ENCODE results near the gene PTPN4. TPM values are rescaled to one million over a fixed set of nuclear protein-coding genes. Genes with fewer than 3 reads are reported as not detected.

PTPN4 gene
- total and polyA plus RNA-seq, 2 of the 8 experiments (the other 6 are each of a cell fraction or from before 2014, with no cell fraction given), result 28.5 to 105 TPM

DNA sequence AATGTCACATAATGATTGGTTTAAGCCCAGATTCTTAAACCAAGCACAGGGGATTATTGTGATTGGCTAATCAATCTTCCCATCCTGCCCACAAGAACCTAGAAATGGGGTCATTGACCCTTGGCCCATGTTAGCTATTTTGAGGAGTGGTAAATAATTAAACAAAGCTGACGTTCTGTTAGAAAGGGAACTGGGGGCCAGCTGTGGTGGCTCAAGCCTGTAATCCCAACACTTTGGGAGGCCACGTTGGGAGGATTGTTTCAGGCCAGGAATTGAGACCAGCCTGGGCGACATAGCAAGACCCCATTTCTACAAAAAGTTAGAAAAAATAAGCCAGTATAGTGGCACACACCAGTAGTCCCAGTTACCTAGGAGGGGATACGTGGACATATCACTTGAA is 37.8 kb upstream of the PTPN4 start:
- Histone ChIP-seq H3K23ac (ENCODE audit: insufficient read length) (no peak overlapping the region), H3K27ac (ENCODE audit: low read depth, low read length) (no peak overlapping the region), H2BK12ac (ENCODE audit: low read depth, low read length) (no peak overlapping the region), H3K36me3 (ENCODE audit: control insufficient read depth in 2 of 4, insufficient read depth in 4 of 4, low read length in 3 of 4) (no peaks in the 10 kb centered on the region), H3K4me1 (replicated peaks in 1 of 4; ENCODE audit: control insufficient read depth in 3 of 4, insufficient read depth in 4 of 4, low read length in 3 of 4) (peaks cover 0 to 6% (median 1%) of the 10 kb centered on the region in 4 experiments; a peak in 2 of 7 replicates), H2BK15ac (ENCODE audit: low read length) (no peak overlapping the region), H2AFZ (ENCODE audit: low read length) (no peak overlapping the region), H3K4me2 (ENCODE audit: insufficient read depth in 1 of 2, low read depth in 2 of 2, low read length in 2 of 2) (no peak overlapping the region), H4K8ac (ENCODE audit: extremely low read depth, insufficient read depth, low read length) (no peak overlapping the region), H2AK5ac (ENCODE audit: low read depth, low read length) (no peak overlapping the region), H4K5ac (ENCODE audit: insufficient read length, low read depth, low read length) (no peak overlapping the region), H3K18ac (ENCODE audit: extremely low read depth, low read length) (no peak overlapping the region), H4K20me1 (replicated peaks in 1 of 2; ENCODE audit: control insufficient read depth in 1 of 2, insufficient read depth in 2 of 2, low read length in 2 of 2) (no peaks in the 10 kb centered on the region), H4K91ac (replicated peaks; ENCODE audit: insufficient read length, low read length) (no peak overlapping the region), H2BK5ac (ENCODE audit: low read depth, low read length) (no peak overlapping the region), H3K79me1 (ENCODE audit: low read depth, low read length) (no peaks in the 10 kb centered on the region), H3K23me2 (ENCODE audit: low read depth, low read length) (no peaks in the 10 kb centered on the region), H3K27me3 (replicated peaks in 1 of 4; ENCODE audit: control insufficient read depth in 3 of 4, extremely low read depth in 1 of 4, insufficient read depth in 3 of 4, low read length in 3 of 4) (no peaks in the 10 kb centered on the region), H3K4me3 (ENCODE audit: extremely low read depth in 1 of 4, insufficient read depth in 2 of 4, low read depth in 3 of 4, low read length in 4 of 4) (no peak overlapping the region), H3K9me3 (ENCODE audit: insufficient read depth in 2 of 2, low read depth in 1 of 2, low read length in 1 of 2) (0 out of 4 replicates have a peak, but pooled peaks cover 0 to 3% of the 10 kb centered on the region in 2 experiments), H2BK120ac (replicated peaks; ENCODE audit: low read depth, low read length) (no peak overlapping the region), H2BK20ac (ENCODE audit: low read length) (no peak overlapping the region), H3K14ac (ENCODE audit: insufficient read length) (no peak overlapping the region), H3K4ac (replicated peaks; ENCODE audit: insufficient read length, low read depth, low read length) (no peak overlapping the region), H3K56ac (replicated peaks; ENCODE audit: insufficient read length, low read depth, low read length) (no peak overlapping the region), H3K9ac (replicated peaks in 1 of 4; ENCODE audit: extremely low read depth in 1 of 4, low read depth in 3 of 4, low read length in 3 of 4) (no peak overlapping the region), H3K79me2 (ENCODE audit: control insufficient read depth in 1 of 2, insufficient read depth in 2 of 2, low read length in 2 of 2) (no peaks in the 10 kb centered on the region)
- POLR2A ChIA-PET (ENCODE audit: partially characterized antibody), result interaction anchor here (0.7 kb wide), 1 partner anchor 9 kb away, joined by 3 read pairs; no protein-coding TSS in a partner anchor
- CTCF ChIA-PET (ENCODE audit: partially characterized antibody), result interaction anchor here (0.6 to 2.6 kb wide), 6 partner anchors 9 to 453 kb away, joined by 3 to 11 read pairs (median 5); no protein-coding TSS in a partner anchor
- DNase-seq (ENCODE audit: low read depth in 1 of 2, low spot score in 2 of 2), result no peak
- no peak for TF ChIP-seq RNF2 (IDR thresholded peaks at IDR 0.05; ENCODE audit: borderline replicate concordance, low read depth, low read length, missing control alignments, poor library complexity, severe bottlenecking)
- TF ChIP-seq KDM1A (IDR thresholded peaks at IDR 0.05; ENCODE audit: borderline replicate concordance, low read length), result 0 out of 2 replicates have a peak, but pooled peaks have one; percentile 34
- no peak for FAIRE-seq
- 86% methylated on average over 4 of the region's 4 CpGs; no CpG with 5 or more reads in 1 of the 2 experiments for WGBS, 2 experiments (ENCODE audit: extremely low coverage in 1 of 2, insufficient coverage in 1 of 2, insufficient read length in 1 of 2, insufficient replicate concordance in 2 of 2, low coverage in 1 of 2, low lambda C conversion rate in 2 of 2, missing lambda C conversion rate in 1 of 2)

All from H1 (cell line).